AG09319 (cell line): ENCODE measurements around the gene QPCT.

Source experiments
- DNase-seq: peaks from one replicate; pipeline ENCODE4 v3.0.0-alpha.2; 2010; ENCODE audit warnings: low read depth; ENCODE audit errors: extremely low read depth
- CTCF ChIP-seq: IDR thresholded peaks from 2 replicates; pipeline ENCODE4 v1.5.1; 2011; ENCODE audit warnings: low read depth, mild to moderate bottlenecking, inconsistent platforms, low read length, moderate library complexity

The QPCT gene

GRCh38 chr2:37349231-37349860 lies 4.9 kb downstream of the QPCT start:
- DNase-seq, result no peak
- TF ChIP-seq CTCF, result no peak

GRCh38 chr2:37350034-37350433 lies 5.6 kb downstream of the QPCT start:
- no peak for TF ChIP-seq CTCF

GRCh38 chr2:37354531-37354930 lies 10.1 kb downstream of the QPCT start:
- no peak for DNase-seq
- TF ChIP-seq CTCF, result no peak

More at GRCh38 chr2:37350034-37350433, 5.6 kb downstream of the QPCT start:
- DNase-seq, result no peak

- TF ChIP-seq CTCF, result no peak
- DNase-seq, result no peak
Observed at GRCh38 chr2:37355735-37356134, 11.3 kb downstream of the QPCT start.

GRCh38 chr2:37356299-37356698 lies 11.9 kb downstream of the QPCT start:
- no peak for TF ChIP-seq CTCF
- DNase-seq, result no peak

GRCh38 chr2:37357069-37357468 lies 12.6 kb downstream of the QPCT start:
- DNase-seq, result no peak
- no peak for TF ChIP-seq CTCF

- no peak for TF ChIP-seq CTCF
Observed at GRCh38 chr2:37357530-37357929, 13.1 kb downstream of the QPCT start.

More at GRCh38 chr2:37357530-37357929, 13.1 kb downstream of the QPCT start:
- DNase-seq, result no peak
